Hepatocyte (in vitro differentiated cells): ENCODE results near the gene CYP1B1. TPM values are rescaled to one million over a fixed set of nuclear protein-coding genes. Genes with fewer than 3 reads are reported as not detected.
A peak's percentile ranks its signal among the peaks of the same experiment; 100 is the strongest.

ENCODE experiments used
- DNase-seq: peaks from one replicate; pipeline ENCODE4 v3.0.0-alpha.2; 2016; ENCODE audit warnings: low spot score
- H2AFZ ChIP-seq: fragments of 200-600 bp; sonication (generic); 2 replicates; pipeline ENCODE4 v1.6.0; 2016; ENCODE audit warnings: antibody characterized with exemption, mild to moderate bottlenecking
- H3K27ac ChIP-seq: fragments of 200-600 bp; sonication (generic); 2 replicates; pipeline ENCODE4 v1.5.1; 2016; ENCODE audit warnings: mild to moderate bottlenecking
- H3K27me3 ChIP-seq: fragments of 200-600 bp; sonication (generic); 2 replicates; pipeline ENCODE4 v1.6.1; 2016
- H3K36me3 ChIP-seq: fragments of 200-600 bp; sonication (generic); replicated peaks from 2 replicates; pipeline ENCODE4 v1.5.1; 2016; ENCODE audit warnings: low read depth; ENCODE audit not compliant: insufficient read depth
- H3K4me1 ChIP-seq: fragments of 200-600 bp; sonication (generic); 2 replicates; pipeline ENCODE4 v1.5.1; 2016; ENCODE audit warnings: mild to moderate bottlenecking, moderate library complexity; ENCODE audit not compliant: insufficient read depth
- H3K4me2 ChIP-seq: fragments of 200-600 bp; sonication (generic); 2 replicates; pipeline ENCODE4 v1.6.0; 2016
- H3K4me3 ChIP-seq: fragments of 200-600 bp; sonication (generic); 2 replicates; pipeline ENCODE4 v1.5.1; 2016; ENCODE audit warnings: mild to moderate bottlenecking
- H3K79me2 ChIP-seq: fragments of 200-600 bp; sonication (generic); 2 replicates; pipeline ENCODE4 v1.6.0; 2017; ENCODE audit warnings: mild to moderate bottlenecking
- H3K9me2 ChIP-seq: fragments of 200-600 bp; sonication (generic); replicated peaks from 2 replicates; pipeline ENCODE4 v1.6.0; 2017; ENCODE audit warnings: mild to moderate bottlenecking; ENCODE audit not compliant: insufficient read depth
- H3K9me3 ChIP-seq: fragments of 200-600 bp; sonication (generic); 2 replicates; pipeline ENCODE4 v1.5.1; 2016; ENCODE audit warnings: low read depth, mild to moderate bottlenecking
- H4K20me1 ChIP-seq: fragments of 200-600 bp; sonication (generic); 2 replicates; pipeline ENCODE4 v1.6.0; 2016; ENCODE audit warnings: mild to moderate bottlenecking; ENCODE audit not compliant: insufficient read depth, poor library complexity, severe bottlenecking
- EZH2 ChIP-seq: fragments of 200-600 bp; sonication (generic); IDR thresholded peaks from 2 replicates; pipeline ENCODE4 v1.6.1; 2016; ENCODE audit warnings: antibody characterized with exemption, mild to moderate bottlenecking, borderline replicate concordance
- EZH2phosphoT487 ChIP-seq: fragments of 200-600 bp; sonication (generic); IDR thresholded peaks from one replicate; pipeline ENCODE4 v1.6.1; 2018; ENCODE audit warnings: antibody characterized with exemption, mild to moderate bottlenecking, low read depth, moderate library complexity; ENCODE audit not compliant: unreplicated experiment, severe bottlenecking
- WGBS: methylation state at CpG from one replicate; pipeline ENCODE4 v1.1.6; 2016; ENCODE audit warnings: low lambda C conversion rate; ENCODE audit errors: missing lambda C conversion rate; 5-methylcytosine and 5-hydroxymethylcytosine counted together
- polyA plus RNA-seq: library from polyadenylated mRNA; unstranded; fragments of >200 nt; fragmentation: Nextera tagmentation; extraction: Ambion mirVana; gene quantifications from 2 replicates; pipeline ENCODE4 v1.2.1, GENCODE V29; 2016
- total RNA-seq: library from RNA; depleted of rRNA; stranded (reverse); fragments of >200 nt; gene quantifications from 2 replicates; pipeline ENCODE4 v1.2.3, GENCODE V29; 2014
- TF ChIP-seq, protein P1 (sequence below): fragments of 200-600 bp; sonication (generic); IDR thresholded peaks from 2 replicates; pipeline ENCODE4 v1.5.1; 2016; ENCODE audit warnings: antibody characterized with exemption, mild to moderate bottlenecking; ENCODE audit not compliant: poor library complexity

Gene CYP1B1
- total and polyA plus RNA-seq, 2 experiments from 2014 or later = 23.2 to 38.5 TPM

DNA sequence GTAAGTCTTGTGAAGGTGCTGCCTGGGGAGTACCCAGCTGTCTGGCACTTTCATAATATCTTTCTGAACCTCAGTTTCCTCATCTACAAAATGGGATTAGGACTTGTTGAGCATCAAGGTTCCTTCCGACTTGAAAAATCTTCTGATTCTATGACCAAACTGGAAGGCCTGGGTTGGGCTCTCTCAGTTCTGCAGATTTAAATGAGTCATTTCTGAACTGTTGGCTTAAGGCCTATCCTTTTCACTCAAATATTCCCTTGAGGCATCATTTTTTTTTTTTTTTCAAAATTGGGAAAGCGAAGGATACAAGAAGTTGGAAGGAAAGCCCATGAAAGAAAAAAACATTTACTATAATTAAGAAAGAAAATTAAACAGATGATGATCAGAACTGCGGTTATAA lies 40.8 kb upstream of the CYP1B1 start:
- no peak for DNase-seq
- H3K36me3 ChIP-seq = no peaks in the 10 kb centered on the region
- H3K4me2 ChIP-seq = no peak overlapping the region
- TF ChIP-seq EZH2phosphoT487 = no peak
- TF ChIP-seq, protein P1, sequence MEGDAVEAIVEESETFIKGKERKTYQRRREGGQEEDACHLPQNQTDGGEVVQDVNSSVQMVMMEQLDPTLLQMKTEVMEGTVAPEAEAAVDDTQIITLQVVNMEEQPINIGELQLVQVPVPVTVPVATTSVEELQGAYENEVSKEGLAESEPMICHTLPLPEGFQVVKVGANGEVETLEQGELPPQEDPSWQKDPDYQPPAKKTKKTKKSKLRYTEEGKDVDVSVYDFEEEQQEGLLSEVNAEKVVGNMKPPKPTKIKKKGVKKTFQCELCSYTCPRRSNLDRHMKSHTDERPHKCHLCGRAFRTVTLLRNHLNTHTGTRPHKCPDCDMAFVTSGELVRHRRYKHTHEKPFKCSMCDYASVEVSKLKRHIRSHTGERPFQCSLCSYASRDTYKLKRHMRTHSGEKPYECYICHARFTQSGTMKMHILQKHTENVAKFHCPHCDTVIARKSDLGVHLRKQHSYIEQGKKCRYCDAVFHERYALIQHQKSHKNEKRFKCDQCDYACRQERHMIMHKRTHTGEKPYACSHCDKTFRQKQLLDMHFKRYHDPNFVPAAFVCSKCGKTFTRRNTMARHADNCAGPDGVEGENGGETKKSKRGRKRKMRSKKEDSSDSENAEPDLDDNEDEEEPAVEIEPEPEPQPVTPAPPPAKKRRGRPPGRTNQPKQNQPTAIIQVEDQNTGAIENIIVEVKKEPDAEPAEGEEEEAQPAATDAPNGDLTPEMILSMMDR = no peak
- no peak for TF ChIP-seq EZH2
- H3K27ac ChIP-seq = no peak overlapping the region
- H3K4me1 ChIP-seq = no peaks in the 10 kb centered on the region
- no peak overlapping the region for H3K4me3 ChIP-seq
- H2AFZ ChIP-seq = no peak overlapping the region
- no peaks in the 10 kb centered on the region for H3K79me2 ChIP-seq
- no peaks in the 10 kb centered on the region for H3K9me3 ChIP-seq
- no peaks in the 10 kb centered on the region for H4K20me1 ChIP-seq
- 90% methylated on average over 3 of the region's 3 CpGs for WGBS
- H3K9me2 ChIP-seq = no peaks in the 10 kb centered on the region
- H3K27me3 ChIP-seq = no peaks in the 10 kb centered on the region

GRCh38 chr2:38115216-38116032 lies 39.5 kb upstream of the CYP1B1 start:
- WGBS = 30% methylated on average over 8 of the region's 8 CpGs
- Histone ChIP-seq H3K4me3 (no peak overlapping the region), H3K9me3 (no peaks in the 10 kb centered on the region), H3K36me3 (no peaks in the 10 kb centered on the region), H3K9me2 (no peaks in the 10 kb centered on the region), H3K27me3 (no peaks in the 10 kb centered on the region), H2AFZ (no peak overlapping the region), H3K4me1 (no peaks in the 10 kb centered on the region), H4K20me1 (no peaks in the 10 kb centered on the region), H3K79me2 (no peaks in the 10 kb centered on the region), H3K27ac (peak overlapping the region; percentile 0), H3K4me2 (no peak overlapping the region)
- DNase-seq = peak; percentile 90
- TF ChIP-seq, protein P1 = peak; percentile 92
- no peak for TF ChIP-seq EZH2

GRCh38 chr2:38113981-38114708 lies 38.2 kb upstream of the CYP1B1 start:
- Histone ChIP-seq H3K27ac (peak overlapping the region; percentile 35), H3K79me2 (no peaks in the 10 kb centered on the region), H3K4me1 (peaks cover 10% of the 10 kb centered on the region), H3K27me3 (no peaks in the 10 kb centered on the region), H2AFZ (no peak overlapping the region), H3K9me3 (no peaks in the 10 kb centered on the region), H4K20me1 (no peaks in the 10 kb centered on the region), H3K4me2 (no peak overlapping the region), H3K9me2 (no peaks in the 10 kb centered on the region), H3K4me3 (no peak overlapping the region), H3K36me3 (no peaks in the 10 kb centered on the region)
- 81% methylated on average over 4 of the region's 4 CpGs for WGBS
- TF ChIP-seq EZH2 = no peak
- TF ChIP-seq, protein P1 = no peak
- no peak for TF ChIP-seq EZH2phosphoT487
- no peak for DNase-seq
